D341Med (cell line): Measurements from ENCODE around the gene SPRR2B.
"Not testable (repeated sequence)": the region's sequence is repeated elsewhere in the genome, so short reads cannot be mapped to it uniquely, and the experiment has no call there.

Source experiments
- DNase-seq: peaks from one replicate; pipeline ENCODE4 v3.0.0; 2012; ENCODE audit warnings: low spot score

Gene SPRR2B

DNA sequence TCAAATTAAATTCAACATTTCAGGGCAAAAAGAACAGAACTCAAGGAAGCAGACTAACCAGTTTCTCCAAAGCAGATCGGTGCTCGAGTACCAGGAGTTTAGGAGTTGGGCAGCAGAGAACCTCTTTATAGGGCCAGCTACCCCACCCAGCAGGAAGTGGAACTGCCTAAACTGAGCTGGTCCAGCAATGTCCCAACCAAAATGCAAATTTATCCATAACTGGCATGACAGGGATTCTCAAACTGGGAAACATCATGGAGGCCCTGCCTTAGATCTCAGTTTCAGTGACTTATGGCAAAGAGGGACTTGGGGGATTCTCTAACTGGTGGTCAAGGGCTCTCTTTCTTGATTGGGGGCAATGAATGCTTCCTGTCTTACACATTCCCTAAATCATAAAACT is at the start of gene SPRR2B:
Gene SPRR2B (minus strand): TSS at position 101 of the 400 bp plus-strand sequence. CDS start 772 bp downstream, outside the sequence.
- no peak for DNase-seq

GRCh38 chr1:153120945-153121344 is 49.5 kb upstream of the SPRR2B start:
- DNase-seq, result no peak

GRCh38 chr1:153119491-153119971 is 48.1 kb upstream of the SPRR2B start:
- DNase-seq, result no peak

DNA sequence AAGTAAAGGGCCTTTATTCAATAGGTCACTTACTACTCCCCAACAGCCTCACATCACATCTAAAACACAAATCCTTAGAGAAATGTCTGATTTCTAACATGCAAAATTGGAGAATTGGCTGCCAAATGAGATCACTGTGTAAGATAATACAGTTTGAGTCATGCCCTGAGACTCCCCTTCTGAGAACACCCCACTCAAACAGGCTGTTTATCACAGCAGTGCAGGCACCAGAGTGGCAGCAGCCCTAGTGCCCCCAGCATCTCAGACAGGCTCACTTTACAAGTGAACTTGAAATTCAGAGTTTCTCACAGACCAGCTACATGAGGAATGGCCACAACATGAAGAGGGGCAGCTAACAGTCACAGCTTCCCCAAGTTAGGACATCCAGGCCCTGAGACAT is 43.9 kb upstream of the SPRR2B start:
- not testable (repeated sequence) for DNase-seq

DNA sequence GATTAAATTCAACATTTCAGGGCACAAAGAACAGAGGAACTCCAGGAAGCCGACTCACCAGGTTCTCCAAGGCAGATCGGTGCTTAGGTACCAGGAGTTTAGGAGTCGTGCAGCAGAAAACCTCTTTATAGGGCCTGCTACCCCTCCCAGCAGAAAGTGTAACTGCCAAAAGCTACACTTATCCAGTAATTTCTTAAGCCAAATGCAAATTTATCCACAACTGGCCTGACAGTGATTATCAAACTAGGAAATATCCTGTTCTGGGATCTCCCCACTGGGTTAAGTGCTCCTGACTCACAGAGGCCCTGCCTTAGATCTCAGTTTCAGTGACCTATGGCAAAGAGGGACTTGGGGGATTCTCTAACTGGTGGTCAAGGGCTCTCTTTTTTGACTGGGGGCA is 42.0 kb upstream of the SPRR2B start, which contains the start of gene SPRR2F:
Gene SPRR2F (minus strand): TSS at position 101 of the 400 bp plus-strand sequence. CDS start 783 bp downstream, outside the sequence.
- DNase-seq, result no peak

- not testable (repeated sequence) for DNase-seq
These were observed 41.0 kb upstream of the SPRR2B start for GRCh38 chr1:153112454-153112853.

- DNase-seq, result no peak
These were observed 28.8 kb upstream of the SPRR2B start for GRCh38 chr1:153100245-153100644.

- DNase-seq, result no peak
These were observed 28.1 kb upstream of the SPRR2B start for GRCh38 chr1:153099461-153100045.

DNA sequence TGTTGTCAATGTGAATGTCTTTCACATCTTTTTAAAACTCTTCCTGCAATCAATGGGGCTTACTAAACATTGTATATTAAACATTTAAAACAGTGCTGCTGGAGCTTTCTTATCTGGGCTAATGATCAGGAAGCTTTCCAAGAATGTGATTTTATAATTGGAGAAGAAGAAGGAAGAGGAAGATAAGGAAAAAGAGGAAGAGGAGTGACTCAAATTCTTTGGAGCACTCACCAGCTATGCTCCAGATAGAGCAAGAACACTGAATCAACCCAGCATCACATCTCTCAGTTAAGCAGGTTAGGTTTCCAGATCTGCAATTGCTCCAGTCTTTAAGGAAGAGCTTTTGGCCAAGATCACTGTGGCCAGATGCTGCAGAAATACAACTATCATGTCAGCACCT is 24.4 kb upstream of the SPRR2B start:
- no peak for DNase-seq

- no peak for DNase-seq
These were observed 23.0 kb upstream of the SPRR2B start, which contains the start of gene SPRR2E for GRCh38 chr1:153094426-153094825. TSS of gene SPRR2E (minus strand) at chr1:153094526. CDS start at chr1:153093751, 775 bp downstream.

GRCh38 chr1:153087652-153088051 is 16.2 kb upstream of the SPRR2B start:
- no peak for DNase-seq

- DNase-seq, result no peak
These were observed 10.3 kb upstream of the SPRR2B start for GRCh38 chr1:153081736-153082135.

DNA sequence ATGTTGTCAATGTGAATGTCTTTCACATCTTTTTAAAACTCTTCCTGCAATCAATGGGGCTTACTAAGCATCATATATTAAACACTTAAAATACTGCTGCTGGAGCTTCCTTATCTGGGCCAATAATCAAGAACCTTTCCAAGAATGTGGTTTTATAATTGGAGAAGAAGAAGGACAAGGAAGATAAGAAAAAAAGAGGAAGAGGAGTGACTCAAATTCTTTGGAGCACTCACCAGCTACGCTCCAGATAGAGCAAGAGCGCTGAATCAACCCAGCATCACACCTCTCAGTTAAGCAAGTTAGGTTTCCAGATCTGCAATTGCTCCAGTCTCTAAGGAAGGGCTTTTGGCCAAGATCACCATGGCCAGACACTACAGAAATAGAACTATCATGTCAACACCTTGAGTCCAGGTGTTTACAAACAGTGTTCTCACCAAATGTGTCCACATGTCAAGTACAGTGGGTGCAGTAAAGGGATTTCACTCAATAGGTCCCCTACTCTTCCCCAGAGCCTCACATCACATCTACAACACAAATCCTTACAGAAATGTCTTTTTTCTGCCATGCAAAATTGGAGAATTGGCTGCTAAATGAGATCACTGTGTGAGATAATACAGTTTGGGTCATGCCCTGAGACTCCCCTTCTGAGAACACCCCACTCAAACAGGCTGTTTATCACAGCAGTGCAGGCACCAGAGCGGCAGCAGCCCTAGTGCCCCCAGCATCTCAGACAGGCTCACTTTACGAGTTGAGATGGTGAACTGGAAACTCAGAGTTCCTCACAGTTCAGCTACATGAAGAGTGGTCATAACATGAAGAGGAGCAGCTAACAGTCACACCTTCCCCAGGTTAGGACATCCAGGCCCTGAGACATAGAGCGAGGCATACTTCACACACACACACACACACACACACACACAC is 1.7 kb upstream of the SPRR2B start:
- DNase-seq, result no peak

- DNase-seq, result no peak
These were observed 1.2 kb downstream of the SPRR2B start for GRCh38 chr1:153070243-153070642.

- DNase-seq, result no peak
These were observed 12.3 kb downstream of the SPRR2B start for GRCh38 chr1:153058826-153059784.

DNA sequence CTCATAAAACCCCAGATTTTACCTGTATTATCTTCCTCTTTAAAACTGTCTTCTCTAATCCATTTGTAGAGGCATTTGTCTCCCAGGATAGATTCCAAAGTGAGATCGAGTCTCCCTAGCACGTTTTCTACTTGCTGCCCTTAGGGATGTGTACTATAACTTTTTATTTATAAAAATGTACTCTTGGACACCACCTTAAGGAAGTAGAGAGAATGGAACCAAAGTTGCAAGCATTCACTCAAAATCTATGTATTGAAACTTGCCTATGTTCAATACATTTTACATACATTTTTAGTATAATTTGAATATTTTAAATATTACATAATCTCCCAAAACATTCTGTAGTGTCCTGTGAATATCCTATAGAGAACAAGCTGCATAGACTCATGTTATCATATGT is 13.3 kb downstream of the SPRR2B start:
- DNase-seq, result no peak

DNA sequence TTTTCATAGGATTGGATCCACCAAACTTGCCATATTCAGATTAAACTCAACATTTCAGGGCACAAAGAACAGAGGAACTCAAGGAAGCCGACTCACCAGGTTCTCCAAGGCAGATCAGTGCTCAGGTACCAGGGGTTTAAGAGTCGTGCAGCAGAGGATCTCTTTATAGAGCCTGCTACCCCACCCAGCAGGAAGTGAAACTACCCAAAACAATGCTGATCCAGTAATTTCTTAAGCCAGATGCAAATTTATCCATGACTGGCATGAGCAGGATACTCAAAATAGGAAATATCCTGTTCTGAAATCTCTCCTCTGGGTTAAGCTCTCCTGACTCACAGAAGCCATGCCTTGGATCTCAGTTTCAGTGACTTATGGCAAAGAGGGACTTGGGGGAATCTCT is 14.0 kb downstream of the SPRR2B start, which contains the start of gene SPRR2A:
Gene SPRR2A (minus strand): TSS at position 138 of the 400 bp plus-strand sequence. CDS start 777 bp downstream, outside the sequence.
- DNase-seq, result no peak

- not testable (repeated sequence) for DNase-seq
These were observed 15.3 kb downstream of the SPRR2B start for GRCh38 chr1:153056111-153056510.

DNA sequence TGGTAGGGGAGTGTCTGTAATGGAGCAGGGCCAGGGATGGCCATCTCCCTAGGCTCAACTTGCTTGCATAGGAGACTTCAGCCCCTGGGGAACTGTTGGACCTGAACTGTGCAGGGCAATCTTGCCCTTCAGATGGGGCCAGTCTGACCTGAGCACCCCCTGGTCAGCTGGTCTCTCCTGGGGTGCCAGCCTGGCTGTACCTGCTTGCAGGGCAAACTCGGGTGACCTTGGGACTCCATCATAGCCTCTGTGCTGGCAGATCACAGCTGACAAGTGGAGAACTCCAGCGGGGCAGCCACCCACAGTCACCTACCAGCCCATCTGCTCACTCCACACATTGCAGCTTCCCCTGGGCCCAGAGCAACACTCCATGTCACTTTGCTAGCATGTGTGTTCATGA is 22.2 kb downstream of the SPRR2B start:
- DNase-seq, result no peak

- DNase-seq, result no peak
These were observed 30.3 kb downstream of the SPRR2B start, which contains the start of gene SPRR2D for GRCh38 chr1:153040950-153041631. TSS of gene SPRR2D (minus strand) at chr1:153041120. CDS start at chr1:153040346, 774 bp downstream.

DNA sequence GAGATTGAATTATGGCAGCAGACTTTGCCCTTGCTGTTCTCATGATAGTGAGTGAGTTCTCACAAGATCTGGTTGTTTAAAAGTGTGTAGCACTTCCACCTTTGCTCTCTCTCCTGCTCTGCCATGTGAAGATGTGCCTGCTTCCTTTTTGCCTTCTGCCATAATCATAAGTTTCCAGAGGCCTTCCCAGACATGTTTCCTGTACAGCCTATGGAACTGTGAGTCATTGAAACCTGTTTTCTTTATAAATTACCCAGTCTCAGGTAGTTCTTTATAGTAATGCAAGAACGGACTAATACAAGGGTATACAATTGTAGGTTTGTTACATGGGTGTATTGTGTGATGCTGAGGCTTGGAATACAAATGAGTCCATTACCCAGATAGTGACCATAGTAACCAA is 36.2 kb downstream of the SPRR2B start:
- no peak for DNase-seq
